Stimulated activated CD4-positive, alpha-beta T cell treated with anti-CD3 and anti-CD28 coated beads, Interleukin-4, amount 100 ng/mL, for 24 hours (primary cell): ENCODE data around the gene CHD5.

Experiments used
- DNase-seq: peaks from one replicate; pipeline ENCODE4 v3.0.0-alpha.2; 2020

CHD5 gene

DNA sequence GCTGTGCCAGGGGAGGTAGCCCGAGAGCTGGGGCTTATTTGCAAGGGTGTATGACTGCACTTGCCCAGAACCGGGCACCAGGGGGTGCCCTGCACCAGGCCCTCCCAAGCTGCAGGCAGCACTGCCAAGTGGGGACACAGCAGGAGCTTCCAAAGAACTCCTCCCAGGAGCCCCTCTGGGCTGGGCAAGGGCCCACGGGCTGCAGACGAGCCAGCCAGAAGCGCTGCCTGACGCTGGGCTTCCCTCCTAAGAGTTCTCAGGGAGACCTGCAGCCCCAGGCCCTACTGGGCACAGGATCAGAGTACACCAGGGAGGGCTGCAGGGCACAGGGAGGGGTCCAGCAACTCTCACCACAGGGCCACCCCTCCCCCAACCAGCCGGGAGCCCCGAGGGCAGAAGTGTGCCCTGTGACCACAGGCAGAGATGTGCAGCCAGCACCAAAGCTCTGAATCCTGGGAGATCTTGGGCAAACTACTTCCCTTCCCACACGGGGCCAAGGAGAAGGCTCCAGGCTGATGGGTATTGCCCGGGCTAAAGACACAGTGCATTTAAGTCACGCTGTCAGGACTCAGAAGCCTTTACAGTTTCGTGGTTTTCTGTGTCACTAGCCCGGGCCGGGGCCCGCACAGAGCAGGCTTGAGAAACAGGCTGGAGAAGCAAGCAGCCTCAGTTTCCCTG lies 71.0 kb downstream of the CHD5 start:
- DNase-seq: peak; percentile 28

- DNase-seq: no peak
These were observed 71.6 kb downstream of the CHD5 start for GRCh38 chr1:6108476-6108875.

GRCh38 chr1:6107409-6108356 lies 72.4 kb downstream of the CHD5 start:
- no peak for DNase-seq

- no peak for DNase-seq
These were observed 73.1 kb downstream of the CHD5 start for GRCh38 chr1:6106977-6107376.

- no peak for DNase-seq
These were observed 73.8 kb downstream of the CHD5 start for GRCh38 chr1:6106321-6106731.

GRCh38 chr1:6105763-6106162 lies 74.4 kb downstream of the CHD5 start:
- no peak for DNase-seq

- DNase-seq: no peak
These were observed 74.9 kb downstream of the CHD5 start for GRCh38 chr1:6105218-6105679.

GRCh38 chr1:6104631-6105030 lies 75.5 kb downstream of the CHD5 start:
- no peak for DNase-seq

DNA sequence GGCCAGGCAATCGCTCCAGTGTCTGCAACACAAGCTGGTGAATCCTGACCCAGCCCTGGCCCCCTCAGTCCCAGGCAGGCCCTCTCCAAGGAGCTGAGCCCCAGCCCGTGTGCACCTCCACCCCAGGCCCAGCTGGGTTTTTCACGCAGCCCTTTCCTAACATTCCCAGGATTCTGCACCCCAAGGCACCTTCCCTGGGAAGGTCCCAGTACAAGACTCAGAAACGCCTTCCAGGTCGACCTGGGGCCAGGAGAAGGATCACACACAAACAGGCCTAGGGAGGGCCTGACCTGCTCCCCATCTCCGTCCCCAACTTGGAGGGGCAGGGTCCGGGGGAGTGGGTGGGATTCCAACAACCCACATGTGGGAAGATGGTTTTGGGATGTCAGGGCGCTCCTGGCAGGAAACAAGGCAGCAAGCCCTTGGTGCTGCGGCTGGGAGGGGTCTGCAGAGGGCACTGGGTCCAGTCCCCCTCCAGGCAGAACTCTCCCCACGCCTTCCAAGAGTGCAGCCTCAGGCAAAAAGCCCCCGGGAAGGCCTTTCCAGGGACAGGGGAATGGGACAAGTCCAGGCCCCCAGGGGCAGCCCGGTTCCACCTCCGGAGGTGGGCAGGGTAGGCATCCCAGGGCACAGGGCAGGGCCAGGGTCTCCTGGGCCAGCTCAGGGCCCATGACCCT lies 76.1 kb downstream of the CHD5 start:
- no peak for DNase-seq

DNA sequence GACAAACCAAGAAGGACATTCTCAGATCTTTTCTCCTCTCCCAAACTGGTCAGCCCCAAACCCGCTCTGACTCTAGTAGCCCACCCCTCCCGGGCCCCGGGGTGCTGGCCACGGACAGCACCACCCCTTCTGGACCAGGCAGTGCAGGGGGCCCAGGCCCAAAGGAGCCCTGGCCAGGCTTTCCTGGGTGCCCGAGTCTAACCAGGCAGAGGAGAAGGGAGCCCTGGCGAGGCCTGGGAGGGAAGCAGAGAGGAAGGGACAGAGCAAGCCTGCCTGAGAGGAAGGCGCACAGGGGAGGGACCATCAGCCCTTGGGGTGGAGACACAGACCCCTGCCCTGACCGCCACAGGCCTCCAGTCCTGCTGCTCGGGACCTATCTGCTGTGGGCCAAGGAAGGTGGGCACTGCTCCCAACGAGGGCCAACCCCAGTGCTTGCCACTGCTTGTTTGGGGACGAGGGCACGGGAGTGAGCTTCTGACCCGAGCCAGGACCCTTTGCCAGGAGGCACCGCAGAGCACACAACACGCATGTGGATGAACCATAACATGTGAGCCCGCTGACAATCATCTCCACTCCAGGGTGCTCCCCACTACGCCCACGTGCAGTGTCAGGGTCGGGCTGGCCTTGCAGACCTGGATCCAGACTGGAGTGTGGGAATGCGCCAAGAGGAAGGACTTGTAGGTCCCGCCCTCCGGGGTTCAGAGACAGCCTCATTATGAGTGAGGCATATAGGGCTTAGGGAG lies 76.8 kb downstream of the CHD5 start:
- DNase-seq: no peak

GRCh38 chr1:6102532-6102845 lies 77.6 kb downstream of the CHD5 start:
- no peak for DNase-seq

- DNase-seq: no peak
These were observed 78.1 kb downstream of the CHD5 start for GRCh38 chr1:6101826-6102531.

DNA sequence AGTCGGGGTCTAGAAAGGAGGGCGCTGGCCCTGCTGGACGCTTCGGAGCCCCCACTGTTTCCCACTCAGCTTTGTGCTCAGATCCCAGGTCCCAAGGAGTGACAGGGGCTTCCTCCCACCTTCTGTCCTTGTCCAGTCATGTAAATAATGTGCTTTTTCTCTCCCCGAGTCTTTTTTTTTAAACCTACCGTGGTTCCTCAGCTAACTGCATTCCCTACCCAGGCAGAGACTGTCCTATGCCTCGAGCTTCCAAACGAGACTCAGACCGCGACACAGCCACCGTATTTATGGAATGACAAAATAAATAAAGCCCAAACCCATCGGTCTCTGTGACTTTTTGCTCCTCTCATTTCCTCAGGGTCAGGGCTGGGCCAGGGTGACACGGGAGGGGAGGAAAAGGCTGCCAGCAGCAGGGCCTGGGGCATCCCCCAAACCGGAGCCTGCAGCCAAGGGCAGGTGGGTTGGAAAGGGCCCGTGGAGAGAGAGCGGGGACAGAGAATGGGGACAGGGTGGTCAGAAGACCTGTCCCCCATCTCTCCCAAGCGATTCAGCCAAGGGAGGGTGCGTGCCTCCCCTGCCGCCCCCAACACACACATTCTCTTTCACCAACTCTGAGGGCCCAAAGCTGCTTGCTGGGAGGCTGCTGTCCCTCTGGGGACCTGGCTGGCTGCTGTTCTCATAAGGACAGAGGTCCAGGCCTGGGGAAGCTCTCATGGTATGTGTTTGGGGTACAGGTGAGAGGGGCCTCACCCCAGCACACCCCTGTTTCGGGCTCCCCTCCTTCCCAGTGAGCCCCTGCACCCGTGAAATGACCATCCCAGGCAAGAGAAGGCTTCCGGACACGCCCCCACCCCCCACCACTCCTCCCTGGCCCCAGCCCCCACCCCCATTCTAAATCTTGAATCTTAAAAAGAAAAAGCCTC lies 79.0 kb downstream of the CHD5 start:
- DNase-seq: no peak

GRCh38 chr1:6099787-6100765 lies 80.0 kb downstream of the CHD5 start:
- DNase-seq: no peak

- DNase-seq: no peak
These were observed 80.8 kb downstream of the CHD5 start for GRCh38 chr1:6099297-6099696.

GRCh38 chr1:6098303-6099215 lies 81.6 kb downstream of the CHD5 start:
- DNase-seq: no peak

DNA sequence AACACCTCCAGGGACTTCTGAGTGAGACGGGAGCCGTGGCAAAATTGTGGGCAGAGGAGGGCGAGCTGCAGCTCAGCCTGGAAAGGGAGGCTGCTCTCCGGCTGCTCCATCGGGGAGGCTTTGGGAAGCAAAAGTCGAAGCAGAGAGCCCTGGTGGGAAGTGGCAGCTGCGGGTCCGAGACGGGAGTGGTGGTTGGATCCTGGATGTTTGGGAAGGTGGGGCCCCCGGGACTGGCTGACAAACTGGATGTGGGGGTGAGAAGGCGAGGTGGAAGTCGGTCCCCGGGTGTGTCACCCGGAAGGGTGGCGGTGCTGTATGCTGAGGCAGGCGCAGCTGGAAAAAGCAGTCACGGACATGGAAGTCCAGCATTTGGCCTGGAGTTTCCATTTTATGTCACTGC lies 82.3 kb downstream of the CHD5 start:
- DNase-seq: no peak

DNA sequence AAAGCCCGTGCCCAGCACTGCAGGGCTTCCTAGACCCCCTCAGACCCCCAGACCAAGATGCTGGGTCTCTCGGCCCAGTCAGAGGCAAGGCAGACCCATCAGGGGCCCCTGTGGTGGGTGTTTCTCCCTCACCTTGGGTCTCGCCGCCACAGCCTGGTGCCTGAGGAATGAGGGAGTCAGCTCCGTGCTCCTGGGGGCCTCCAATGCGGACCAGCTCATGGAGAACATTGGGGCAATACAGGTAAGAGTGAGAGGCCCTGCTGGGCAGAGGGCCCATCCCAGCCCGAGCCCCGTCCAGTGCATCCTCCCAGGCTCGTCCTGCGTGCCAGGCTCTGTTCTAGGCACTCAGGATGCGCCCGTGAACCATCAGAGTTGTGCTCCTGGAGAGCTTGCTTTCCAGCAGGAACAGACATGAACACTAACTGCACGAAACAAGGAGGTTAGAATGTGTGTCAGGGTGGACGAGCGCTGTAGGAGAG lies 83.0 kb downstream of the CHD5 start:
- no peak for DNase-seq
